Mesendoderm (in vitro differentiated cells): Measurements from ENCODE around the gene EXTL1.

ENCODE experiments used
- DNase-seq: peaks from one replicate; pipeline ENCODE4 v3.0.0; 2013
- H2AK5ac ChIP-seq: 2 replicates; pipeline ENCODE4 v1.6.1; 2013; ENCODE audit warnings: low read length, inconsistent platforms
- H2BK120ac ChIP-seq: 2 replicates; pipeline ENCODE4 v1.6.1; 2013; ENCODE audit warnings: low read depth, mild to moderate bottlenecking, low read length, moderate library complexity, mixed read lengths
- H2BK15ac ChIP-seq: replicated peaks from 2 replicates; pipeline ENCODE4 v1.6.1; 2013; ENCODE audit warnings: low read depth, mild to moderate bottlenecking, moderate library complexity
- H2BK5ac ChIP-seq: 2 replicates; pipeline ENCODE4 v1.6.1; 2013; ENCODE audit warnings: low read length, inconsistent platforms
- H3K18ac ChIP-seq: 2 replicates; pipeline ENCODE4 v1.6.1; 2013; ENCODE audit warnings: mild to moderate bottlenecking, low read length, mixed read lengths
- H3K23ac ChIP-seq: one replicate; pipeline ENCODE4 v1.6.1; 2013; ENCODE audit warnings: low read length
- H3K27ac ChIP-seq: 2 replicates; pipeline ENCODE4 v1.5.1; 2013; ENCODE audit warnings: low read depth, mild to moderate bottlenecking, inconsistent platforms, low read length, moderate library complexity
- H3K27me3 ChIP-seq: 2 replicates; pipeline ENCODE4 v1.6.1; 2013; ENCODE audit warnings: low read length, control low read depth, mild to moderate bottlenecking, inconsistent platforms; ENCODE audit not compliant: insufficient read depth, poor library complexity
- H3K36me3 ChIP-seq: 2 replicates; pipeline ENCODE4 v1.6.1; 2013; ENCODE audit warnings: low read length, inconsistent platforms; ENCODE audit not compliant: control insufficient read depth, insufficient read depth
- H3K4ac ChIP-seq: one replicate; pipeline ENCODE4 v1.6.1; 2013; ENCODE audit warnings: low read depth, mild to moderate bottlenecking, low read length, moderate library complexity
- H3K4me1 ChIP-seq: 2 replicates; pipeline ENCODE4 v1.6.1; 2013; ENCODE audit warnings: low read depth, low read length, inconsistent platforms; ENCODE audit not compliant: control insufficient read depth
- H3K4me2 ChIP-seq: 2 replicates; pipeline ENCODE4 v1.6.1; 2013; ENCODE audit warnings: low read length
- H3K4me3 ChIP-seq: 2 replicates; pipeline ENCODE4 v1.5.1; 2013; ENCODE audit warnings: mild to moderate bottlenecking, low read length
- H3K56ac ChIP-seq: one replicate; pipeline ENCODE4 v1.6.1; 2013; ENCODE audit warnings: low read length
- H3K79me1 ChIP-seq: 2 replicates; pipeline ENCODE4 v1.6.1; 2013; ENCODE audit warnings: low read length, inconsistent platforms
- H3K79me2 ChIP-seq: 2 replicates; pipeline ENCODE4 v1.6.1; 2013; ENCODE audit warnings: mild to moderate bottlenecking, low read length; ENCODE audit not compliant: control insufficient read depth, insufficient read depth
- H3K9ac ChIP-seq: 2 replicates; pipeline ENCODE4 v1.6.1; 2013; ENCODE audit warnings: low read length, inconsistent platforms
- H4K5ac ChIP-seq: one replicate; pipeline ENCODE4 v1.6.1; 2013; ENCODE audit warnings: low read length
- H4K8ac ChIP-seq: one replicate; pipeline ENCODE4 v1.6.1; 2013; ENCODE audit warnings: low read depth, mild to moderate bottlenecking, control low read depth, low read length, moderate library complexity
- WGBS: extraction: QIAGEN DNeasy Blood & Tissue Kit; methylation state at CpG from one replicate; pipeline ENCODE4 v1.1.7; 2013; ENCODE audit warnings: low lambda C conversion rate, missing lambda C conversion rate; ENCODE audit not compliant: insufficient coverage; ENCODE audit errors: extremely low coverage; 5-methylcytosine and 5-hydroxymethylcytosine counted together

The EXTL1 gene

DNA sequence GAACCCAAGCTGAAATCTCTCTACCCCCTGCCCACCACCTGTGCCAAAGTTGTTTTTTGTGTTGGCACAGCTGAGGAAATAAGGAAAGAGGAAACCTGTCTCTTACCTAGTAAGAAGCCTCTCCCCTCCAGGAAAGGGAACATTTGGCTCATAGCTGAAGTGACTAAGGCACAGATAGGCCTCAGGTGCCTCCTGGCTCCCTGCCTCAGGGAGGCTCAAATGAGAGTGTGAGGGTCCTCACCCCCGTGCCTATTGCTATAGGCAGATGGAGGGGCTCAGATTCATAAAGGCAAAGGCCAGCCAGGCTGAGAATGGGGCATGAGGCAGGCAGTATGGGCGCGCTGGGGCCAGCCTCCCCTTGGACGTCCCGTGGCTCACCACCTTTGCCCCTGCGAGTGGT lies 16.9 kb downstream of the EXTL1 start:
- Histone ChIP-seq H3K79me1 (no peaks in the 10 kb centered on the region), H4K8ac (no peak overlapping the region), H3K4ac (no peak overlapping the region), H3K18ac (no peak overlapping the region), H3K23ac (no peak overlapping the region), H3K27ac (no peak overlapping the region), H2BK120ac (no peak overlapping the region), H3K9ac (no peak overlapping the region), H3K56ac (peak overlapping the region; percentile 11), H4K5ac (no peak overlapping the region), H3K36me3 (no peaks in the 10 kb centered on the region), H3K79me2 (no peaks in the 10 kb centered on the region), H2BK15ac (no peak overlapping the region), H3K4me1 (no peaks in the 10 kb centered on the region), H3K27me3 (no peaks in the 10 kb centered on the region), H2BK5ac (no peak overlapping the region), H3K4me2 (no peak overlapping the region), H3K4me3 (no peak overlapping the region), H2AK5ac (no peak overlapping the region)
- DNase-seq = no peak
- WGBS = no CpG with 5 or more reads among the region's 6 CpGs

GRCh38 chr1:26038904-26039303 lies 17.3 kb downstream of the EXTL1 start:
- no peak overlapping the region for H3K4me3 ChIP-seq
- H3K4ac ChIP-seq = no peak overlapping the region
- no peak overlapping the region for H3K4me2 ChIP-seq
- no peak overlapping the region for H2BK5ac ChIP-seq
- H3K9ac ChIP-seq = no peak overlapping the region
- H4K5ac ChIP-seq = no peak overlapping the region
- no peaks in the 10 kb centered on the region for H3K36me3 ChIP-seq
- WGBS = no CpG with 5 or more reads among the region's 6 CpGs
- DNase-seq = no peak
- no peaks in the 10 kb centered on the region for H3K4me1 ChIP-seq
- H2BK15ac ChIP-seq = no peak overlapping the region
- H3K56ac ChIP-seq = no peak overlapping the region
- H3K27ac ChIP-seq = no peak overlapping the region
- H4K8ac ChIP-seq = no peak overlapping the region
- H2BK120ac ChIP-seq = no peak overlapping the region
- no peaks in the 10 kb centered on the region for H3K79me2 ChIP-seq
- no peak overlapping the region for H3K23ac ChIP-seq
- no peak overlapping the region for H3K18ac ChIP-seq
- no peaks in the 10 kb centered on the region for H3K79me1 ChIP-seq
- no peaks in the 10 kb centered on the region for H3K27me3 ChIP-seq
- H2AK5ac ChIP-seq = no peak overlapping the region

DNA sequence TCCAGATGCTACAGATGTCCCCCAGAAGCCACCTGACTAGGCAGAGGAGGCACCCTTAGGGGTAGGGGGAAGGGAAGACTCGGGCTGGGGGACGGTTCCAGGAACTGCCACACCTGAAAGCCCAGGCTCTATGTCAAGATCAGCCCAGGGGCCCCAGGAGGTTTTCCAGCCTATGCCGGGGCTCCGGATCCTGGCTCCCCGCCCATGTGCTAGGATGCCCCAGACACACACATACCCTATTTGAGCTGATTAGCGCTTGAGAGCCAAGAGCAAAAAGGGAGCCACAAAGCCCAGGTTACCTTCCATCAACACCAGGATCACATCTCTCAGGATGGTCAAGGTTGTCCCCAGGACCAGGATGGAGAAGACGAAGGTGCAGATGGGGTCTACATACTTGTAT lies 19.8 kb downstream of the EXTL1 start:
- Histone ChIP-seq H2AK5ac (no peak overlapping the region), H3K18ac (no peak overlapping the region), H3K56ac (no peak overlapping the region), H3K27me3 (peaks cover 12% of the 10 kb centered on the region), H3K36me3 (no peaks in the 10 kb centered on the region), H3K9ac (no peak overlapping the region), H3K27ac (no peak overlapping the region), H4K8ac (no peak overlapping the region), H2BK5ac (no peak overlapping the region), H3K79me1 (no peaks in the 10 kb centered on the region), H2BK120ac (no peak overlapping the region), H3K23ac (no peak overlapping the region), H3K4me3 (no peak overlapping the region), H4K5ac (no peak overlapping the region), H3K4ac (no peak overlapping the region), H2BK15ac (no peak overlapping the region), H3K4me2 (no peak overlapping the region), H3K4me1 (no peaks in the 10 kb centered on the region), H3K79me2 (no peaks in the 10 kb centered on the region)
- no peak for DNase-seq
- WGBS = no CpG with 5 or more reads among the region's 7 CpGs

DNA sequence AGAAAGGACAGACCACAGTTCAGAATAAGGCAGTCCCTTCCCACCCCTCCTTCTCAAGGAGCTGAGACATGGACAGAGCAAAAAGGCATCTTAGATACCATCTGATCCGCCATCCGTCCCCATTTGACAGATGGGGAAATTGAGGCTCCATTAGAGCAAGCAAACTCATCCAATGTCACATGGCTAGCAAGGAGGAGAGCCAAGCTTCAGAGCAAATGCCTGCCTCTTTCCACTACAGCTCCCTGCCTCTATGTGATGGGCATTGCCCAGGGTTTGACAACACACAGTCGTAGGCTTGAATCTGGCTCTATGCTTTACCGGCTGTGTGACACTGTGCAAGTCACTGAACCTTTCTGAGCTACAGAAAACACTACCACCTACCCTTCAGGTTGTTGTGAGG lies 20.4 kb downstream of the EXTL1 start:
- H4K5ac ChIP-seq = no peak overlapping the region
- no CpG with 5 or more reads among the region's 4 CpGs for WGBS
- H3K27me3 ChIP-seq = peaks cover 17% of the 10 kb centered on the region
- no peak overlapping the region for H2AK5ac ChIP-seq
- H3K79me1 ChIP-seq = no peaks in the 10 kb centered on the region
- H3K9ac ChIP-seq = no peak overlapping the region
- no peak overlapping the region for H3K56ac ChIP-seq
- no peak overlapping the region for H2BK5ac ChIP-seq
- H3K18ac ChIP-seq = no peak overlapping the region
- H3K4ac ChIP-seq = no peak overlapping the region
- DNase-seq = no peak
- no peak overlapping the region for H2BK15ac ChIP-seq
- no peak overlapping the region for H3K4me3 ChIP-seq
- H3K4me1 ChIP-seq = no peaks in the 10 kb centered on the region
- no peaks in the 10 kb centered on the region for H3K79me2 ChIP-seq
- no peak overlapping the region for H3K4me2 ChIP-seq
- no peak overlapping the region for H3K27ac ChIP-seq
- no peak overlapping the region for H2BK120ac ChIP-seq
- H4K8ac ChIP-seq = no peak overlapping the region
- H3K36me3 ChIP-seq = no peaks in the 10 kb centered on the region
- no peak overlapping the region for H3K23ac ChIP-seq

- WGBS = no CpG with 5 or more reads among the region's 2 CpGs
- Histone ChIP-seq H3K4ac (no peak overlapping the region), H2BK120ac (no peak overlapping the region), H3K79me2 (no peaks in the 10 kb centered on the region), H3K79me1 (no peaks in the 10 kb centered on the region), H2AK5ac (no peak overlapping the region), H3K56ac (peak overlapping the region; percentile 11), H3K36me3 (no peaks in the 10 kb centered on the region), H3K18ac (no peak overlapping the region), H2BK15ac (no peak overlapping the region), H3K4me1 (no peaks in the 10 kb centered on the region), H4K8ac (no peak overlapping the region), H3K9ac (no peak overlapping the region), H3K23ac (no peak overlapping the region), H4K5ac (no peak overlapping the region), H2BK5ac (no peak overlapping the region), H3K4me2 (no peak overlapping the region), H3K27ac (no peak overlapping the region), H3K27me3 (peaks cover 25% of the 10 kb centered on the region), H3K4me3 (no peak overlapping the region)
- no peak for DNase-seq
Observed at GRCh38 chr1:26043765-26044164, 22.2 kb downstream of the EXTL1 start.

GRCh38 chr1:26044414-26044813 lies 22.8 kb downstream of the EXTL1 start:
- H3K23ac ChIP-seq = no peak overlapping the region
- H3K27ac ChIP-seq = no peak overlapping the region
- H2BK5ac ChIP-seq = no peak overlapping the region
- H2AK5ac ChIP-seq = no peak overlapping the region
- H4K5ac ChIP-seq = no peak overlapping the region
- no peak overlapping the region for H3K4ac ChIP-seq
- DNase-seq = no peak
- no peak overlapping the region for H3K9ac ChIP-seq
- H3K27me3 ChIP-seq = peaks cover 25% of the 10 kb centered on the region
- H4K8ac ChIP-seq = no peak overlapping the region
- no peak overlapping the region for H3K56ac ChIP-seq
- H3K36me3 ChIP-seq = no peaks in the 10 kb centered on the region
- no peak overlapping the region for H3K4me3 ChIP-seq
- H2BK15ac ChIP-seq = no peak overlapping the region
- no peaks in the 10 kb centered on the region for H3K79me2 ChIP-seq
- no CpG with 5 or more reads among the region's 3 CpGs for WGBS
- no peak overlapping the region for H2BK120ac ChIP-seq
- no peak overlapping the region for H3K4me2 ChIP-seq
- H3K4me1 ChIP-seq = no peaks in the 10 kb centered on the region
- no peaks in the 10 kb centered on the region for H3K79me1 ChIP-seq
- H3K18ac ChIP-seq = no peak overlapping the region
